NB4 (cell line): ENCODE data around the gene CAV2.

Source experiments
- CTCF ChIP-seq: IDR thresholded peaks from one replicate; pipeline ENCODE4 v1.5.1; 2012; ENCODE audit warnings: low read depth, low read length
- MAX ChIP-seq: IDR thresholded peaks from 2 replicates; pipeline ENCODE4 v1.6.1; 2011; ENCODE audit warnings: low read depth, low read length
- MYC ChIP-seq: IDR thresholded peaks from 2 replicates; pipeline ENCODE4 v1.6.1; 2011; ENCODE audit warnings: low read depth, low read length
- POLR2A ChIP-seq: IDR thresholded peaks from 2 replicates; pipeline ENCODE4 v1.6.1; 2011; ENCODE audit warnings: mild to moderate bottlenecking; ENCODE audit not compliant: insufficient read length; ENCODE audit errors: extremely low read depth

- TF ChIP-seq CTCF (no peak), POLR2A (no peak), MYC (no peak), MAX (no peak)
Observed at GRCh38 chr7:116501425-116502167, 2.1 kb downstream of the CAV2 start.
